Dendritic cell treated with granulocyte-macrophage colony-stimulating factor and Interleukin-4, amounts not matched to agents 40 ng/mL and 50 ng/mL, for 4 days (primary cell): ENCODE measurements around the gene VWA8.

Experiments used
- H3K27ac Mint-ChIP-seq: one replicate; pipeline ENCODE4 v1.8.0; 2022; ENCODE audit warnings: mild to moderate bottlenecking, mixed read lengths
- H3K27me3 Mint-ChIP-seq: one replicate; pipeline ENCODE4 v1.8.0; 2022; ENCODE audit warnings: mild to moderate bottlenecking, mixed read lengths
- H3K36me3 Mint-ChIP-seq: one replicate; pipeline ENCODE4 v1.8.0; 2022; ENCODE audit warnings: low read depth, mixed read lengths
- H3K4me1 Mint-ChIP-seq: one replicate; pipeline ENCODE4 v1.8.0; 2022; ENCODE audit warnings: low read depth, mixed read lengths
- H3K4me3 Mint-ChIP-seq: one replicate; pipeline ENCODE4 v1.8.0; 2022; ENCODE audit warnings: mild to moderate bottlenecking, moderate library complexity, mixed read lengths
- H3K9me3 Mint-ChIP-seq: one replicate; pipeline ENCODE4 v1.8.0; 2022; ENCODE audit warnings: mixed read lengths
- intact Hi-C: fragments of 100-400 bp; cut with micrococcal nuclease; formaldehyde crosslinking; loops from one replicate; pipeline ENCODE4 v1.15.0; 2022

Gene VWA8

GRCh38 chr13:41563984-41564365 lies 396.9 kb downstream of the VWA8 start:
- intact Hi-C loops, result no loop called here
- no peaks in the 10 kb centered on the region for H3K9me3 Mint-ChIP-seq
- no peak overlapping the region for H3K27ac Mint-ChIP-seq
- no peak overlapping the region for H3K4me3 Mint-ChIP-seq
- peaks cover 7% of the 10 kb centered on the region for H3K36me3 Mint-ChIP-seq
- no peaks in the 10 kb centered on the region for H3K27me3 Mint-ChIP-seq
- H3K4me1 Mint-ChIP-seq, result peaks cover 6% of the 10 kb centered on the region

GRCh38 chr13:41563341-41563983 lies 397.4 kb downstream of the VWA8 start:
- intact Hi-C loops, result no loop called here
- Mint-ChIP-seq H3K9me3 (no peaks in the 10 kb centered on the region), H3K27me3 (no peaks in the 10 kb centered on the region), H3K4me1 (peaks cover 6% of the 10 kb centered on the region), H3K27ac (no peak overlapping the region), H3K4me3 (no peak overlapping the region), H3K36me3 (peaks cover 7% of the 10 kb centered on the region)

- Mint-ChIP-seq H3K4me1 (peaks cover 6% of the 10 kb centered on the region), H3K27ac (no peak overlapping the region), H3K4me3 (no peak overlapping the region), H3K27me3 (no peaks in the 10 kb centered on the region), H3K36me3 (peaks cover 7% of the 10 kb centered on the region), H3K9me3 (no peaks in the 10 kb centered on the region)
- intact Hi-C loops, result no loop called here
Observed at GRCh38 chr13:41562541-41563178, 398.2 kb downstream of the VWA8 start.

- H3K9me3 Mint-ChIP-seq, result no peaks in the 10 kb centered on the region
- no peak overlapping the region for H3K4me3 Mint-ChIP-seq
- no peak overlapping the region for H3K27ac Mint-ChIP-seq
- peaks cover 7% of the 10 kb centered on the region for H3K36me3 Mint-ChIP-seq
- no peaks in the 10 kb centered on the region for H3K27me3 Mint-ChIP-seq
- intact Hi-C loops, result no loop called here
- H3K4me1 Mint-ChIP-seq, result peaks cover 6% of the 10 kb centered on the region
Observed at GRCh38 chr13:41562083-41562482, 398.8 kb downstream of the VWA8 start.

GRCh38 chr13:41561170-41561569 lies 399.7 kb downstream of the VWA8 start:
- intact Hi-C loops, result no loop called here

GRCh38 chr13:41558781-41559560 lies 401.9 kb downstream of the VWA8 start:
- H3K27ac Mint-ChIP-seq, result no peak overlapping the region
- H3K4me1 Mint-ChIP-seq, result no peaks in the 10 kb centered on the region
- no peaks in the 10 kb centered on the region for H3K36me3 Mint-ChIP-seq
- no peaks in the 10 kb centered on the region for H3K9me3 Mint-ChIP-seq
- H3K4me3 Mint-ChIP-seq, result no peak overlapping the region
- intact Hi-C loops, result no loop called here
- no peaks in the 10 kb centered on the region for H3K27me3 Mint-ChIP-seq

More at GRCh38 chr13:41561170-41561569, 399.7 kb downstream of the VWA8 start:
- Mint-ChIP-seq H3K4me1 (peaks cover 4% of the 10 kb centered on the region), H3K4me3 (no peak overlapping the region), H3K36me3 (peaks cover 4% of the 10 kb centered on the region), H3K27me3 (no peaks in the 10 kb centered on the region), H3K27ac (no peak overlapping the region), H3K9me3 (no peaks in the 10 kb centered on the region)

GRCh38 chr13:41557719-41558118 lies 403.2 kb downstream of the VWA8 start:
- intact Hi-C loops, result no loop called here
- Mint-ChIP-seq H3K27me3 (no peaks in the 10 kb centered on the region), H3K4me1 (no peaks in the 10 kb centered on the region), H3K27ac (no peak overlapping the region), H3K4me3 (no peak overlapping the region), H3K9me3 (no peaks in the 10 kb centered on the region), H3K36me3 (no peaks in the 10 kb centered on the region)

- no peak overlapping the region for H3K27ac Mint-ChIP-seq
- H3K36me3 Mint-ChIP-seq, result no peaks in the 10 kb centered on the region
Observed at GRCh38 chr13:41554626-41555386, 406.1 kb downstream of the VWA8 start.

GRCh38 chr13:41554180-41554579 lies 406.7 kb downstream of the VWA8 start:
- intact Hi-C loops, result no loop called here

More at GRCh38 chr13:41554626-41555386, 406.1 kb downstream of the VWA8 start:
- intact Hi-C loops, result no loop called here
- Mint-ChIP-seq H3K9me3 (no peaks in the 10 kb centered on the region), H3K27me3 (no peaks in the 10 kb centered on the region), H3K4me1 (no peaks in the 10 kb centered on the region), H3K4me3 (no peak overlapping the region)

GRCh38 chr13:41552031-41552430 lies 408.9 kb downstream of the VWA8 start:
- H3K4me3 Mint-ChIP-seq, result no peak overlapping the region
- H3K27me3 Mint-ChIP-seq, result no peaks in the 10 kb centered on the region
- H3K27ac Mint-ChIP-seq, result no peak overlapping the region
- intact Hi-C loops, result no loop called here
- no peaks in the 10 kb centered on the region for H3K9me3 Mint-ChIP-seq
- H3K4me1 Mint-ChIP-seq, result no peaks in the 10 kb centered on the region
- no peaks in the 10 kb centered on the region for H3K36me3 Mint-ChIP-seq

More at GRCh38 chr13:41554180-41554579, 406.7 kb downstream of the VWA8 start:
- Mint-ChIP-seq H3K36me3 (no peaks in the 10 kb centered on the region), H3K27me3 (no peaks in the 10 kb centered on the region), H3K9me3 (no peaks in the 10 kb centered on the region), H3K4me1 (no peaks in the 10 kb centered on the region), H3K27ac (no peak overlapping the region), H3K4me3 (no peak overlapping the region)

- Mint-ChIP-seq H3K36me3 (no peaks in the 10 kb centered on the region), H3K9me3 (no peaks in the 10 kb centered on the region), H3K27ac (no peak overlapping the region), H3K27me3 (no peaks in the 10 kb centered on the region), H3K4me1 (peaks cover 6% of the 10 kb centered on the region), H3K4me3 (no peak overlapping the region)
- intact Hi-C loops, result no loop called here
Observed at GRCh38 chr13:41550276-41550675, 410.6 kb downstream of the VWA8 start.

GRCh38 chr13:41549491-41549890 lies 411.4 kb downstream of the VWA8 start:
- no peak overlapping the region for H3K27ac Mint-ChIP-seq
- peaks cover 6% of the 10 kb centered on the region for H3K4me1 Mint-ChIP-seq
- H3K4me3 Mint-ChIP-seq, result no peak overlapping the region
- no peaks in the 10 kb centered on the region for H3K36me3 Mint-ChIP-seq
- no peaks in the 10 kb centered on the region for H3K27me3 Mint-ChIP-seq
- no peaks in the 10 kb centered on the region for H3K9me3 Mint-ChIP-seq
- intact Hi-C loops, result no loop called here

- H3K9me3 Mint-ChIP-seq, result no peaks in the 10 kb centered on the region
- no peaks in the 10 kb centered on the region for H3K27me3 Mint-ChIP-seq
- H3K27ac Mint-ChIP-seq, result no peak overlapping the region
- no peaks in the 10 kb centered on the region for H3K36me3 Mint-ChIP-seq
- no peak overlapping the region for H3K4me3 Mint-ChIP-seq
- intact Hi-C loops, result no loop called here
- H3K4me1 Mint-ChIP-seq, result peaks cover 6% of the 10 kb centered on the region
Observed at GRCh38 chr13:41548910-41549309, 412.0 kb downstream of the VWA8 start.

GRCh38 chr13:41548031-41548430 lies 412.9 kb downstream of the VWA8 start:
- Mint-ChIP-seq H3K4me3 (no peak overlapping the region), H3K9me3 (no peaks in the 10 kb centered on the region), H3K4me1 (peaks cover 6% of the 10 kb centered on the region), H3K36me3 (no peaks in the 10 kb centered on the region), H3K27me3 (no peaks in the 10 kb centered on the region), H3K27ac (no peak overlapping the region)
- intact Hi-C loops, result no loop called here
